ENCODE results near the gene TMEM179. TPM values are rescaled to one million over a fixed set of nuclear protein-coding genes. Genes with fewer than 3 reads are reported as not detected.
"Not testable (repeated sequence)": the region's sequence is repeated elsewhere in the genome, so short reads cannot be mapped to it uniquely, and the experiment has no call there.

The TMEM179 gene
- total RNA-seq, 6 donors from 2014 or later = not detected

- WGBS, 2 donors = 82 to 87% methylated on average over 5 of the region's 5 CpGs
- Histone ChIP-seq H3K4me1 (peaks cover 0 to 5% (median 2%) of the 10 kb centered on the region in 4 donors), H3K4me3 (no peak overlapping the region), H3K9me3 (no peaks in the 10 kb centered on the region), H3K36me3 (no peaks in the 10 kb centered on the region), H3K27me3 (peaks cover 0 to 5% (median 0%) of the 10 kb centered on the region in 4 donors), H3K27ac (no peak overlapping the region)
- TF ChIP-seq EP300 (IDR thresholded peaks at IDR 0.05) (no peak), POLR2AphosphoS5 (IDR thresholded peaks at IDR 0.05) (no peak), CTCF (IDR thresholded peaks at IDR 0.05) (no peak), POLR2A (IDR thresholded peaks at IDR 0.05) (no peak)
- ATAC-seq (ENCODE audit: low FRiP score in 2 of 2) (no peak), DNase-seq (no peak)
Measured at GRCh38 chr14:104637546-104638003, 33.0 kb upstream of the TMEM179 start.

DNA sequence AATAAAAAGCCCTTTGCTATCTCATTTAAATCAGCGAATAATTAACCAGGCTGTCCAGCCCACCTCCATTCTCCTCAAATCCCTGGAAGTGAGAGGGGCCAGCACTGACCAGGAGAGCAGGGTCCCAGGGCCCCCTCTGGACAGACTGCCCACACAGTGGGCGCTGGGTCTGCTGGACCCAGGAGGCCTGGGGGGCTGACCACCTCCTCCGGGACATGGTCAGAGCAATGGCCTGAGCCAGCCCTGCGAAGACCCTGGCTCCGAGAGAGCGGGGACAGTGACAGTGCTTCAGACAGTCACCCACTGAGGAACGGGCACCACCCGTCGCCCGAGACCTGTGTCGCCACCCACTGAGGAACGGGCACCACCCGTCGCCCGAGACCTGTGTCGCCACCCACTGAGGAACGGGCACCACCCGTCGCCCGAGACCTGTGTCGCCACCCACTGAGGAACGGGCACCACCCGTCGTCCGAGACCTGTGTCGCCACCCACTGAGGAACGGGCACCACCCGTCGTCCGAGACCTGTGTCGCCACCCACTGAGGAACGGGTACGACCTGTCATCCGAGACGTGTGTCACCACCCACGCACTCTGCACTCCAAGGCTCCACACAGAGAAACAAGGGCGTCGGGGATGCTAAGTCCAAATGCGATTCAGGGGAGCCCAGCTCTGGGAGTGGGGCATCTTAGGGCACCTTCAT lies 32.4 kb upstream of the TMEM179 start:
- H3K9me3 ChIP-seq; H3K4me3 ChIP-seq; H3K27ac ChIP-seq; H3K36me3 ChIP-seq; H3K4me1 ChIP-seq; ATAC-seq (ENCODE audit: low FRiP score in 2 of 2); DNase-seq; H3K27me3 ChIP-seq: not testable (repeated sequence)
- WGBS, 2 donors = 84 to 88% methylated on average over 28 to 32 of the region's 39 CpGs

- DNase-seq = no peak
- H3K4me3 ChIP-seq = no peak overlapping the region
- H3K9me3 ChIP-seq = no peaks in the 10 kb centered on the region
- ATAC-seq (ENCODE audit: low FRiP score in 2 of 2) = no peak
- WGBS, 2 donors = 75 to 81% methylated on average over 5 to 11 of the region's 11 CpGs
- peaks cover 0 to 5% (median 0%) of the 10 kb centered on the region in 4 donors for H3K27me3 ChIP-seq
- H3K36me3 ChIP-seq = no peaks in the 10 kb centered on the region
- H3K27ac ChIP-seq = no peak overlapping the region
- peaks cover 0 to 5% (median 0%) of the 10 kb centered on the region in 4 donors for H3K4me1 ChIP-seq
- TF ChIP-seq CTCF (IDR thresholded peaks at IDR 0.05) (no peak), POLR2A (IDR thresholded peaks at IDR 0.05) (no peak), EP300 (IDR thresholded peaks at IDR 0.05) (no peak), POLR2AphosphoS5 (IDR thresholded peaks at IDR 0.05) (no peak)
Measured at GRCh38 chr14:104636131-104636530, 31.6 kb upstream of the TMEM179 start.

DNA sequence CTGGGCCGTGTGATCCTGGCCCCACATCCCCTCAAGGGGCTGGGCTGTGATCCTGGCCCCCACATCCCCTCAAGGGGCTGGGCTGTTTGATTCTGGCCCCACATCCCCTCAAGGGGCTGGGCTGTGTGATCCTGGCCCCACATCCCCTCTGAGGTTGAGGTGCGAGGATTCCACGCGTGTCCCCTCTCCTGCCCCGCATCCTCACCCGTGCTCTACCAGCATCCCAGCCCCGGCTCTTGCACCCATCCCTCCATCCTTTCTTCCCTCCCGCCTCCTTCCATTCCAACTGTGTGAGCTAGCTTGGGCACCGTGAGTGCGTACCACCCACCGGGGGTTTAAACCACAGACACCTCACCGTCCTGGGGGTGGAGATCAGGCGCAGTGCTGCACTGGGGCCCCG lies 31.1 kb upstream of the TMEM179 start:
- DNase-seq = no peak
- WGBS, 2 donors = 84 to 90% methylated on average over 13 to 14 of the region's 14 CpGs
- Histone ChIP-seq H3K4me1 (peaks cover 0 to 5% (median 0%) of the 10 kb centered on the region in 4 donors), H3K27ac (no peak overlapping the region), H3K36me3 (no peaks in the 10 kb centered on the region), H3K4me3 (no peak overlapping the region), H3K9me3 (no peaks in the 10 kb centered on the region), H3K27me3 (peaks cover 0 to 5% (median 0%) of the 10 kb centered on the region in 4 donors)
- TF ChIP-seq POLR2AphosphoS5 (IDR thresholded peaks at IDR 0.05) = no peak
- no peak for ATAC-seq (ENCODE audit: low FRiP score in 2 of 2)

GRCh38 chr14:104634886-104635570 lies 30.5 kb upstream of the TMEM179 start:
- 69 to 78% methylated on average over 10 to 18 of the region's 26 CpGs for WGBS, 2 donors
- H3K27me3 ChIP-seq = peaks cover 0 to 5% (median 0%) of the 10 kb centered on the region in 4 donors

More at GRCh38 chr14:104634886-104635570, 30.5 kb upstream of the TMEM179 start:
- Histone ChIP-seq H3K4me1 (peaks cover 0 to 2% (median 0%) of the 10 kb centered on the region in 4 donors), H3K4me3 (no peak overlapping the region), H3K36me3 (no peaks in the 10 kb centered on the region), H3K27ac (no peak overlapping the region), H3K9me3 (no peaks in the 10 kb centered on the region)
- TF ChIP-seq POLR2A (IDR thresholded peaks at IDR 0.05) (no peak), POLR2AphosphoS5 (IDR thresholded peaks at IDR 0.05) (no peak), CTCF (IDR thresholded peaks at IDR 0.05) (no peak), EP300 (IDR thresholded peaks at IDR 0.05) (no peak)
- ATAC-seq (ENCODE audit: low FRiP score in 2 of 2) (no peak), DNase-seq (peak in 1 of 2 donors; percentile 80)

Data from upper lobe of left lung (tissue), 6 donors.